Measurements from ENCODE around the gene SKIL. TPM values are rescaled to one million over a fixed set of nuclear protein-coding genes. Genes with fewer than 3 reads are reported as not detected.
A peak's percentile ranks its signal among the peaks of the same experiment; 100 is the strongest.

Gene SKIL
- total RNA-seq, 1 experiment from 2014 or later: 29.0 TPM

DNA sequence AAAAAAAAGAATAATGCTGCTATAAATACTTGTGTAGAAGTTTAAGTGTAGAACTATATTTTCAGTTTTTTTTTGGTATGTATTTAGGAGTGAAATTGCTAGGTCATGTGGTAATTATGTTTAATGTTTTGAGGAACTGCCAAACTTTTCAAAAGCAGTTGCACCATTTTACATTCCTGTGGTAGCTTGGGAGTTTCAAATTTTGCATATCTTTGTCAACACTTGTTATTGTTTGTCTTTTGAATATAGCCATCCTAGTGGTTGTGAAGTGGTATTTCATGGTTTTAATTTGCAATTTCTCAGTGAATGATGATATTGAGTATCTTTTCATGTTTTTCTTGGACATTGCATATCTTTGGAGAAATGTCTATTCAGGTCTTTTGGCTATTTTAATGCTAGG is 30.4 kb downstream of the SKIL start:
- peak; percentile 49 for DNase-seq (ENCODE audit: low read depth)

DNA sequence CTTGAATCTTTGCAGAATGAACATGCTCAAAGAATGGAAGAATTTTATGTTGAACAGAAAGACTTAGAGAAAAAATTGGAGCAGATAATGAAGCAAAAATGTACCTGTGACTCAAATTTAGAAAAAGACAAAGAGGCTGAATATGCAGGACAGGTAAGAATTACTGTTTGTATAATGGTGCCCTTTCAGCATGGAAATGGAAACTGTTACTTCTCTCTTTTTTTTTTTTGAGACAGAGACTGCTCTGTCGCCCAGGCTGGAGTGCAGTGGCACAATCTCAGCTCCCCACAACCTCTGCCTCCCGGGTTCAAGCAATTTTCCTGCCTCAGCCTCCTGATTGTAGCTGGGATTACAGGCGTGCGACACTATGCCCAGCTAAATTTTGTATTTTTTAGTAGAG is 33.6 kb downstream of the SKIL start:
- DNase-seq (ENCODE audit: low read depth): no peak

DNA sequence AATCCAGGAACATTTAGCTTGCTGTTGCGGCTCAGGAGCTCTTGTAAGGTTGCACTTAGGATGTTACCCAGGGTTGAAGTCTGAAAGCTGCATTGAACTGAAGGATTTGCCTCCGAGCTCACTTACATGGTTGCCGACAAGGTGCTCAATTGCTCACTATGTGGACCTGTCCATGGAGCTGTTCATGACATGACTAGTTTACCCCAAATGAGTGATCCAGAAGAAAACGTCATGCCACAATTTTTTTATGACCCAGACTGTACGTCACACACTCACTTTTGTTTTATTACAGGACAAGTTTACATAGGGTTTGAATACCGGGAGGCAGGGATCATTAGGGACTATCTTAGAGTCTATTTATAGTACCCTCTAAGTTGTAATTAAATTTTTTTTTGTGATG is 40.2 kb downstream of the SKIL start:
- DNase-seq (ENCODE audit: low read depth): no peak

DNA sequence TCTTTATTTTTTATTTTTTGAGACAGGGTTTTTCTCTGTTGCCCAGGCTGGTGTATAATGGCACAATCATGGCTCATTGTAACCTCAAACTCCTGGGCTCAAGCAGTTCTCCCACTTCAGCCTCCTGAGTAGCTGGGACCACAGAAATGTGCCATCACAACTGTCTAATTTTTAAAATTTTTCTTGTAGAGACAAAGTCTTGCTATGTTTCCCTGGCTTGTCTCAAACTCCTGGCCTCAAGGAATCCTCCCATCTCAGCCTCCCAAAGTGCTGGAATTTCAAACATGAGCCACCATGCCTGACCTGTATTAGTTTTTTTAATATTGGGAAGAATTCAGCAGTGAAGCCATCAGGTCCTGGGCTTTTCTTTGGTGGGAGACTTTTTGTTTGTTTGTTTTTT is 47.6 kb downstream of the SKIL start:
- DNase-seq (ENCODE audit: low read depth): no peak

DNA sequence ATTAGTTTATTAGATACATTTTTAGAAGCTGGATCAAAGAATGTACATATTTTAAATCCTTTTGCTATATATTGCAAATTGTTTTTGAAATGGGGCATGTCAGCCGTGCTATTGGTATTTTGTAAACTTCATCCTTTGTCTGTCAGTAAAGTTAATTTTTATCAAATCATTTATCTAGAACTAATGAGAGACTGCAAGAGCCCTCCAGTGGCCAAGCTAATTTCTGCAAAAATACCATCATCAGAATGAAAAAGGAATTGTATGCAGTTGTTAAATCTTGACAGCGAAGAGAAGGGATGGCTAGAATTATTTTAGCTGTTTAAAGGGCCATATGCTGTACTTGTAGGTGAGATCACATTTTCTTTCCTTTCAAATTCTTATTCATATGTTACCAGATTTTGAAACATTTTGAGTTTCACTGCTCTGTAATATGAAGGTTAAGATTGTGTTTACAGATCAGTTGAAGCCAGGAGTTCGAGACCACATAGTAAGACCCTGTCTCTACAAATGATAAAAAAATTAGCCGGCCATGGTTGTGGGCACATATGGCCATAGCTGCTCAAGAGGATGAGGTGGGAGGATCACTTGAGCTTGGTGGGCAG is 53.0 kb downstream of the SKIL start:
- DNase-seq (ENCODE audit: low read depth): peak; percentile 32

DNA sequence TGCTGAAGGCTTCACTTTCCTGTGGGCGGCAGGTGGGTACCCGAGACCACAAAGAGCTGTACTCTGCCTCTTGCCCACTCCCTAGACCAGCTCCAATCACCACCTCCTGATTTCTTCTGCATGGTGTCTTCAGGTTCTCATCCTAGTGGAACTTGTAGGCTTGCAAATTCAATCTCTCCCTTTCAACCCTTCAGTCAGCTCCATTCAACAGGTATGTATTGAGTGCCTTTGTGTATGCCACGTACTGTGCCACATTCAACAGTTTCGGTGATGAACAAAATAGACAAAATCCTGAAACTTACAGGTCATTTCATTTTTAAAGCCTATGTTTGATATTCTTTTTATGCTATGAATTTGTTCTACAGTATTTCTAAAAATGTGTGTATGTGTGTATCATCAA is 55.8 kb downstream of the SKIL start:
- DNase-seq (ENCODE audit: low read depth): no peak

DNA sequence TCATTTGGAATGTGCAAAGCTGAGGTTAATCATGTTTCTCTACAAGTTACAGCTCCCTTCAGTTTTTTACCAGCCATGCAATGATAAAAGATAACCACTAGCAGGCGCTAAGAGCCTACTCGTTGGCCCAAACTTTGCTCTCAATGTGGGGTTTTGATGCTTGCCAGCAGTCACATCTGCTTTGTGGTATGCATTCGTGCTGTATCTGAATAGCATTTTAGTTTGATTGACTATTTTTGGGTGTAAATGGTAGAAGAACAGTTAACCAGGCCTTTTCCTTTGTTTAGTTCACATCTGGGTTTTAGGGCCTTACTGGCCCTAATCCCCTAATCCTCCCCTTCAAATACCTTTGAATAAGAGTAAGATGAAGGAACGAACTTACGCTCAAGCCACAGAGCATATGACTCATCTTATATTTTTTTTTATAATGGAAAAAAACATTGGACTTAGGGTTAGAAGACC is 56.7 kb downstream of the SKIL start:
- peak; percentile 84 for DNase-seq (ENCODE audit: low read depth)

DNA sequence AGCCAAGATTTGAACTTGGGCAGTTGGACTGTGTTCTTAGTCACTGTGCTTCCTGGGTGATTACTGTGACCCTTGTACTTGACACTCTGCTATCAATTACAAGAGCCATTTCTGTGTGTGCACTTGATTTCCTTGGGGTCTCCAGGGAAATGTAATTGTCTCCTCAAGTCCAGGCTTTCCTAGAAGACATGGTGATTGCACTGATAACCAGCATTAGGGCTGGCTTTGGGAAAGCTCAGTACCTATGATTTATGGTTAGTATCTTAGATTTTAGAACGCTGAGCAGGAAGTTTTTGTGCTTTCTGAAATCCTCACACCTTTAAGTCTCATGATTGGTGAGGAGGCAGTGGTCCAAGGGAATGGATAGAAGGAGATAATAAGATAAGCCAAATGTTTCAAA is 59.6 kb downstream of the SKIL start:
- DNase-seq (ENCODE audit: low read depth): no peak

DNA sequence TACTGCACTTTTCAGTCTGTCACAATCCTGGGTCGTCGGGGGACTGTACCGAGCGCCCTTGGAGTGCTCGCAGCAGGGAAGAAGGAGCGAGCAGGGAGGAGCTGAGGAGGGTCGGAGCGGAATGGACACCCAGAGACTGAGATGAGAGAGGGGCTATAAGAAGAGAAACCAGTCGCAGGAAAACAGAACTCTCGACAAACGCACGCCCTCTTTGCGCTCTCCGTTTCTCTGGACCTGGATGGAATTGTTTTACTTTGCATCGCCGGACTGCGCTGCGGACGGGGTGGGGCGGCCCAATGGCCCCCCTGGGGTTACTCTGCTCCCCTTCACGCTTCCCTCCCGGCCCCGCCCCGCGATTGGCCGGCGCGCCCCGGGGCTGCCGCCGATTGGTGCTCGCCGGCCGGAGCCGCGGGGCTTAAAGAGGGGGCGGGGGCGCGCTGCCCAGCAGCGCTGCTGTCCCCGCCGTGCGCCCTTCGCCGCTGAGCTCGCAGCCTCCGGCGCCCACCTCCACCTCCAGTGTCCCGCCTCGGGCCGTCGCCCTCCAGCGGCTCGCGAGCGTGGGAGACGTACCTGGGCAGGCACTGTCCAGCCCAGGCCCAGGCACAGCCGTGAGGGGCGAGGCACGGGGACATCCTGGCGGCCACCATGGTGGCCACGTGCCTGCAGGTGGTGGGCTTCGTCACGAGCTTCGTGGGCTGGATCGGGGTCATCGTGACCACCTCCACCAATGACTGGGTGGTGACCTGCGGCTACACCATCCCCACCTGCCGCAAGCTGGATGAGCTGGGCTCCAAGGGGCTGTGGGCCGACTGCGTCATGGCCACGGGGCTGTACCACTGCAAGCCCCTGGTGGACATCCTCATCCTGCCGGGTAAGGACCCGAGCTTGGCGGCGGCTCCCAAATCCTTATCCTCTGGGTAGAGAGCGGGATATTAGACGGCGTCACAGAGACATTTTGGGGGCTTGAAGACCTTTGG is 61.2 kb downstream of the SKIL start, which contains the start of gene CLDN11:
Gene CLDN11 (plus strand): TSS at position 447 of the 977 bp plus-strand sequence. CDS start 199 bp downstream, at position 646.
- no peak for DNase-seq (ENCODE audit: low read depth)

DNA sequence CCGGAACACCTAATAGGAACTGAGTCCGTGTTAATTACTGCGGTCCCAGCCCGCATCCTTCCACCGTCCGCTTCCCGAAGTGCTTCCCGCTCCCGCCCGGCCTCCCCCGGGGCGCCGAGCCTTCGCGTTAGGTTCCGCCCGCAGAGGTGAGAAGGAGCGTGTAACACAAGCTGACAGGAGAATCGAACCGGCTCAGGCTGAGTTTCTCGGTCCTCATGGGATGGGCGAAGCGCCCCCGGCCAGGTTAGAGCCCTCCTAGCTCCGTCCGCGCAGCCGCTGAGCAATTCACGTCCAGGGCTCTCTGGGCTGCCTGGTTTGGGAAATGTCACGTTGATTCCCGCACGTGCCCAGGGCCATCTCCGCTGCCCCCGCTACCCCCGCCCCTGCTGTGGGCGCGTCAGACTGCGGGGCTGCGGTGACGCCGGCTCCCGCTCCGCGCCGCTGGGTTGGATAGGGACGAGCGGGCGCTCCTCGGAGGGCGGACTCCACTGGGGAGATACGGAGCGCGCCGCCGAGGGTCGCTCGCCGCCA is 62.1 kb downstream of the SKIL start:
- no peak for DNase-seq (ENCODE audit: low read depth)

DNA sequence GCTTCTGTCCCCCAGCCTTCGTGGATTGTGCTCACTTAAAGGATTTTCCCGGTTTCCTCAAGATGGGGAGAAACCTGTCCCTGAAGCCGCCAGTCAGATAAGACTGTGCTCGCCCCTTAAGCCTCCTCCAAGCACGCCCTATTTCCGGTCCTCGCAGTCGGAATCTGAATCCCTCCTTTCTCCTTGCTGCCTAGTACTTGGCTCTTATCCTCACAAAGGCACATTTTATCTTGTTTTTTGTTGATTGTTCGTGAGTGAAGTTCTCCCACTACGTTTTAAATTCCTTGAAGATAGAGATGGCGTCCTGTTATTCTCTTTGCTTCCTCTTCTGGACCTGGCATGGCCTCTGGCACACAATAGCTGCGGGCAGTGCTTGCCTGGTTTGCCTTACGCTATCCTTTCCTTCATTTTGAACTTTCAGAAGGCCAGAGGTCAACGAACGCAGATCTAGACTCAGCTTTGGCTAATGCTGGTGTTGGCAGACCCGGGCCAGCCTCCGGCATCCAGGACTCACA is 62.8 kb downstream of the SKIL start:
- DNase-seq (ENCODE audit: low read depth): no peak

DNA sequence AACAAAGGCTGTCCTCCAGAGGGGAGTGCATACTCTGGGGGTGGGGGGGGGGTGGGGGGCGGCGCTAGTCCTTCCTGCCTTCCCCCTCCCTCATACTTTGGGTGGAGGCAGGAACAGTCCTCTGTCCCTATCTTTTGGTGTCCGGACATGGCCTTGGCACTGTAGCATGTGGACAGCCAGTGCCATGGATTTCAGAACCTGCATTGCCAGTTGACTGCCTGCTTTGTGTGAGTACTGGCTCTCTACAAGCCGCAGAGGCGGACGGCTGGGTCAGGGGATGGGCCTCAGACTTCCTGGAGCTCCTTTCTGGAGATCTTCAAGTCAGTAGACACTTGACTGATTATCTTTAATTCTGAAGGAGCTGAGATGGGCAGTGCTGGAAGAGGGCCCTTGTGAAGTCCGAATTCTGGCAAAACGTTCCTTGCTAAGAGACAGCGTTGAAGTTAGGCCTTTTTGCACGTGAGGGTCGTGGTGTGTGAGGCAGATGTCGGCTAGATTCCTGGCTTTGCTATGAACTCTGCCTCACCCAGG is 63.7 kb downstream of the SKIL start:
- DNase-seq (ENCODE audit: low read depth): no peak

DNA sequence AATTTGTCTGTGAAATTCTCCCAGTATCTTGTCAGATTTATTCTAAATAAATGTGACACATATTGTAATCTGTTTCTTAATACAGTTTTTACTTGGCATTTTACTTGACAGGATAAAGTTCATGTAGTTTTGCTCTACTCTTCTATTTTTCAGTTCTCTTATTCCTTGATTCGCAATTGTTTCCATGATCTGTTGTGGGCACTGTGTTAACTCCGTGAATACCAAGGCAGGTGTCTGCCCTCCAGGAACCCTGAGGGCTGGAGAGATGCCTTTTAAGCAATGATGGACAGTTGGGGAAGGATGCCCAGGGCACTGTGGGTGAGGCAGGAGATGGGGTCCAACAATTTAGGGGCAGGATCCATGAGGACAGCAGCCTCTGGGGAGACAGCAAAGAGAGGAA is 64.2 kb downstream of the SKIL start:
- DNase-seq (ENCODE audit: low read depth): no peak

DNA sequence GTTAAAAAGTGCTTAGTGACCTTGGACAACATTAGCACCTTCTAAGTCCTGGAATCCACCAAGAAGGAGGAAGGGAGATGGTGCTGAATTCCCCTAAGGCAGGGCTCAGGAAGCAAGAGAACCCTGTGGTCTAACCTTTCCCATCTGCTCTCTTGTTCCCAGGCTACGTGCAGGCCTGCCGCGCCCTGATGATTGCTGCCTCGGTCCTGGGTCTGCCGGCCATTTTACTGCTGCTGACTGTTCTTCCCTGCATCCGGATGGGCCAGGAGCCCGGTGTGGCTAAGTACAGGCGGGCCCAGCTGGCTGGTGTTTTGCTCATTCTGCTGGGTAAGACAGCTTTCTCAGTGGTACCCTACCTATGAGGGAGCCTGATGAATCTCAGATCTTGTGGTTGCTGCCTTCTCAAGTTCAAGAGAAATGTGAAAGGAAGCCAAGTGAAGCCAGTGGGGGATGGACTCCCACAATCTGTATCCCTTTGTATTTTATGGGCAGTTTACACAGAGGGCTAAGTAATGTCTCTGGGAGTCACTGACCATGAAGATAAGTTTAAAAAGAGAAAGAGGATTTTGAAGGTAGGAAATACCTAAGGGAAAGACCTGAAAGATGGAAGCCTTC is 65.6 kb downstream of the SKIL start:
- no peak for DNase-seq (ENCODE audit: low read depth)

DNA sequence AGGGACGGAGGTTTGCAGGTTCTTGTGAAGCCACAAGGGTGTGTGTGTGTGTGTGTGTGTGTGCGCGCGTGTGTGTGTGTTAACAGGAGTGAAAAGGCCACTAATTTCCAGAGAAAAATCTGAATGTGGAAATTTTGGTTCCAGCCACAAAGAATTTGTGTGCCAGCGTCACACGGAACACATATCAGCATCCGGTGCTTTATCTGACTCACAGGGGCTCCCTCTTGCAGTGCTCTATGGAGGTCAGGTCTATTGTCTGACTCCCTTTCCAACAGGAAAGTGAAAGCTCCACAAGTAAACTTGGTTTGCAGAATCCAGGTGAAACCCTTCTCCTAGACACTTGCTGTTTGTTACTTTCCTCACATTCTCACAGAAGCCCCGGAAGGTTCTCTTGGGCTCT is 67.4 kb downstream of the SKIL start:
- no peak for DNase-seq (ENCODE audit: low read depth)

DNA sequence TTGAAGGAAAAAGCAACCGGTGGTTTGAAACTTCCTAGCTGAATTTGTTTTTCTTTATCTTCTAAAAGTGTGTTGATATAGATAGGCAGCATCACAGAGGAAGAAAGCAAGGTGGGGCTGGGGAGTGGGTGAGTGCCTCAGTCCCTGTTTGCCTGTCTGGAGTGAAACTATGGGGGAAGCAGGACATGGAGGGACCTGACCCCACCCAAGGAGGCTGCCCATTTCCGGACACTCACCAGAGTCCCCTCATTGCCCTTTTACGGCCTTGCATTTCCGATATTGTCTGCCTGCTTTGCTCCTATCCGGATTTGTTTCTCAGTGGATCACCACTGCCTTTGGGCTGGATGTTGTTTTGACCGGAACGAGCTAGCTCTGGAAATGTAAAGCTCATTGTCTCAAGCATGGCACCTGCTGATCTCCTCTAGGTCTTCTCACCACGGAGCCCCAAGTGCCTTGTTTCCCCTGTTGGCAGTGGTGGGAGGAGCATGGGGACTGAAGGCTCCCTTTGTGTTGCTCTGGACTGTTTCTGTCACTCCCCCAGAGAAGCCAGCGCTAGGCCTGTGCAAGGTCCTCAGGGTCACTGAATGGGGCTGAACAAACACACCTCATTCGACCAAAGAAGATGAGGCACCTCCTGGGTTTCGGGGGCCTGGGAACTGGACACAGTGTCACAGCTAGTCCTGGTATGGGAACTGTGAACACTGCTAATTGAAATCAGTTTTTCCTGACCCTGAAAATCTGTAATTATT is 68.2 kb downstream of the SKIL start:
- no peak for DNase-seq (ENCODE audit: low read depth)

DNA sequence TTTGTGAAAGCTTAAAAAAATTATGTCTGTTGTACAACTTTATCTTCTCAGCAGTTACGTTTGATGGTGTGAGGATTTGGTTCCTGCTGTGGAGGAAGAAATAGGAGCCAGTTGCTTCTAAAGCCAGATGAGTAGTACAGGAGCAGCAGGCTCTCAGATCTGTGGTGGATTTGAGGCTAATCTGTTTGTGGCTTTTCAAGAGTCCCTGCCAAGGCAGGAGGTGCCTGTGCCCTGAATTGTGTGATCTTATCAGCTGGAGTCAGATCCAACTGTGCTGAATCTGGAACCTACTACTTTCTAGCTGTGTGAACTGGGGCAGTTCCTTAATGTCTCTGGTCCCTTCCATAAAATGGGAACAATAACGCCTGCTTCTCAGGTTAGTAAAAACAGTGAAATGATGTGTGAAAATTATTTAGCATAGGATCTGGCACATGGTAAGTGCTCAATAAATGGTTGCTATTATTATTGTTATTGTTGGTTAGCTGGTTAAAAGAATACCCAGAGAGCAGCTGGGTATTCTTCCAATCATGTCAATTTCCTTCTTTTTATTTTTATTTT is 68.8 kb downstream of the SKIL start:
- no peak for DNase-seq (ENCODE audit: low read depth)

DNA sequence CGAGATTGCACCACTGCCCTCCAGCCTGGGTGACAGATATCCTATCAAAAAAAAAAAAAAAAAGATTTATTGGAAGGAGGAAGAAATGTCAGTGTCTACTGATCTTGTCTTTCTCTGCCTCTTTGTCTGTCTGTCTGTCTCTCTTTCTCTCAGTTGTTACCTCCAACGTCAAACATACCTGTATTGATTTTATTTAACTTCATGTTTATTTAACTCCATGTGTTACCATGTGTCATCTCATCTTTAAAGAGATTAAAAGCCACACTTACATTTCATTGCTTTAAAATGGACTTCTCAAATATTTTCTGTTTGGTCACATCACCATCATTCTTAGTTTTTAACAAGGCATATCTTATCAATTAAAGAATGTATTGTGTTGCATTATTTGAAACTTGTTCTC is 70.6 kb downstream of the SKIL start:
- no peak for DNase-seq (ENCODE audit: low read depth)

DNA sequence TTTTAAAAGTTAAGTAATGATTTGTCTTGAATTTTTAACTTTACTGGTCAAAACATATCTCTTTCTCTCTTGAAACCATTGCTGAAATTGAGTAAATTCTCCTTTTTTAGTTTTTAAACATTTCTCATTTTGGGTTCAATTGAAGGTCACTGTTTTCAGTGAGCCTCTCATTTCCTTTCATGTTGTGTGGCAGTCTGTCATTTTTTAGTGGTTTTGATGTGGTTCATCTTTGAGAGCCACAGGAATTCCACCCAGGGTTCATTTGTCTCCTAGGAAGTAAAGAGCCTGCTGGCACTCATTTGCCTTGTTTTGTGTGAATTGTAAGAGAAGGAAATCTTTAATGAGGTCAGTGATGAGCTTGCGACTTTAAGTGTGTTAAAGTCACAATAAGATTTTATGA is 71.5 kb downstream of the SKIL start:
- DNase-seq (ENCODE audit: low read depth): peak; percentile 77

DNA sequence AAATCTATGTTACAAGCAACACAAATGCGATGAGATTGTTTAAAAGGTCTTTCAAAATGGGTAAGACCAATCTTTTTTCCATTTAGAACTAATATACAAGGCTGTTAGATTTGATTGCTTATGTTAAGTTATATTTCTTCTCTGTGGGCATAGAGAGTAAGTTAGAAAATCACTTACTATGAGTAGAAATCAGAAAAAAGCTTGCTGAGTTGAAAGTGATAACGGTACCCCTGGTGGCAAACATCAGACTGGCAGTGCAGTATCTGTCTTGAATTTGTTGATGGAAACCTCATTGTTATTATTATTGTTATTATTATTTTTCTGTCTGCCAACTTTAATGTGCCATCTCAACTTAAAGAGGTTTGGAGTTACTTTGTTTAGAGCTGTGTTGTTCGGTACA is 73.5 kb downstream of the SKIL start:
- DNase-seq (ENCODE audit: low read depth): no peak

DNA sequence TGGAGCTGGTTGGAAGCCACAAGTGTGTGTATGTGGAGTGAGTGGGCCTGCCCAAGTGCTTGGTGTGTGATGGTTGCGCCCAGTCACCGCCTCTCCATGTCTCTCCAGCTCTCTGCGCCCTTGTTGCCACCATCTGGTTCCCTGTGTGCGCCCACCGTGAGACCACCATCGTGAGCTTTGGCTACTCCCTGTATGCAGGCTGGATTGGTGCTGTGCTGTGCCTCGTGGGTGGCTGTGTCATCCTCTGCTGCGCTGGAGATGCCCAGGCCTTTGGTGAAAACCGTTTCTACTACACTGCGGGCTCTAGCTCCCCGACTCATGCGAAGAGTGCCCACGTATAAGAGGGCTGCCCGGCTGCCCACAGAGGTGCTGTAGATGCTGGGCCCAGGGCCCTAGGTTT is 74.9 kb downstream of the SKIL start:
- no peak for DNase-seq (ENCODE audit: low read depth)
